ENCODE measurements around the gene FDCSP.

DNA sequence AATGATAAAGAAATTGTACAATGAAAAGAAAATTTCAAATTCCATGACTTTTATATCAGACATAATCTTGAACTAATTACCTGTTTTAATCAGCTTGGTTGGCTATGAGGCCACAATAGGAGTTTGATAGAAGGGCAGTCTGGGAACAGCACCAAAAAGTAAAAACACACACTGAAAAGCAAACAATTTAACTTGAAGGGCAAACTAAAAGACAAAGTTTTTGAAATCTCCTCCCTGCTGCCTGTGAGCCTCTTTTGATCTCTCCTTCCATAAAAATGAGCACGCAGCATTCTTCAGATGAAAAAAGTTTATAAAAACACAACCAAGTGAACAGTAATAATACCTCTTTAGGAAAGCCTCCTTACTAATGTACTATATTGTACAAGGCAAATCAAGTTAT is 22.3 kb upstream of the FDCSP start:
- no peak for TF ChIP-seq EP300 (IDR thresholded peaks at IDR 0.05)
- TF ChIP-seq, protein P1, sequence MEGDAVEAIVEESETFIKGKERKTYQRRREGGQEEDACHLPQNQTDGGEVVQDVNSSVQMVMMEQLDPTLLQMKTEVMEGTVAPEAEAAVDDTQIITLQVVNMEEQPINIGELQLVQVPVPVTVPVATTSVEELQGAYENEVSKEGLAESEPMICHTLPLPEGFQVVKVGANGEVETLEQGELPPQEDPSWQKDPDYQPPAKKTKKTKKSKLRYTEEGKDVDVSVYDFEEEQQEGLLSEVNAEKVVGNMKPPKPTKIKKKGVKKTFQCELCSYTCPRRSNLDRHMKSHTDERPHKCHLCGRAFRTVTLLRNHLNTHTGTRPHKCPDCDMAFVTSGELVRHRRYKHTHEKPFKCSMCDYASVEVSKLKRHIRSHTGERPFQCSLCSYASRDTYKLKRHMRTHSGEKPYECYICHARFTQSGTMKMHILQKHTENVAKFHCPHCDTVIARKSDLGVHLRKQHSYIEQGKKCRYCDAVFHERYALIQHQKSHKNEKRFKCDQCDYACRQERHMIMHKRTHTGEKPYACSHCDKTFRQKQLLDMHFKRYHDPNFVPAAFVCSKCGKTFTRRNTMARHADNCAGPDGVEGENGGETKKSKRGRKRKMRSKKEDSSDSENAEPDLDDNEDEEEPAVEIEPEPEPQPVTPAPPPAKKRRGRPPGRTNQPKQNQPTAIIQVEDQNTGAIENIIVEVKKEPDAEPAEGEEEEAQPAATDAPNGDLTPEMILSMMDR (IDR thresholded peaks at IDR 0.05): no peak
